GM23248 (cell line): Measurements from ENCODE around the gene IGFN1.

Experiments
- EZH2 ChIP-seq: fragments of 200-600 bp; sonication (generic); IDR thresholded peaks from 2 replicates; pipeline ENCODE4 v1.6.1; 2018; ENCODE audit warnings: antibody characterized with exemption, mild to moderate bottlenecking; ENCODE audit not compliant: insufficient read depth, poor library complexity, severe bottlenecking
- EZH2phosphoT487 ChIP-seq: fragments of 200-600 bp; sonication (generic); IDR thresholded peaks from 2 replicates; pipeline ENCODE4 v1.6.1; 2018; ENCODE audit warnings: antibody characterized with exemption, moderate library complexity, mild to moderate bottlenecking, low read depth; ENCODE audit not compliant: insufficient read depth

- TF ChIP-seq EZH2 (no peak), EZH2phosphoT487 (no peak)
Observed at GRCh38 chr1:201255479-201256362, 65.1 kb downstream of the IGFN1 start.
